Amniotic stem cell (primary cell): ENCODE data around the gene GIMAP8.
"Not testable (repeated sequence)": the region's sequence is repeated elsewhere in the genome, so short reads cannot be mapped to it uniquely, and the experiment has no call there.

Source experiments
- DNase-seq: peaks from one replicate; lab custom pipeline; 2025; lab: John Stamatoyannopoulos, UW

GIMAP8 gene

DNA sequence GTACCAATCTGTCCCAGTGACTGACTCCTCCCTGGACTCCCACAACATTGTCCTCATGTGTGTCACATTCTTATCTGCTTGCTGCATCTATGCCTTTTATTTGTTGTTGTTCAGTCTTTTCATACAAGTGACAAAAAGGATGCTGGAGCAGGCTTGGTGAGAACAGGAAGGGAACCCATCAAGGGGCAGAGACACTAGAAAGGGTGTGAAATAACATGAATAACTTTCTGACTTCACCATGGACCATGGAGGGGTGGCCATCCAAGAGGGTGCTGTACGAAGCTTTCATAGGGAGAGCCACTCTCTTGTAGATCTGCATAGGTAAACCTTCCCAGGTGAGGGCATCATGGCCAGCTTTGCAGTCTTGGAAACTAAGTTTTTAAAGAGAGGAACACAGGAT is 14.5 kb downstream of the GIMAP8 start:
- no peak for DNase-seq

DNA sequence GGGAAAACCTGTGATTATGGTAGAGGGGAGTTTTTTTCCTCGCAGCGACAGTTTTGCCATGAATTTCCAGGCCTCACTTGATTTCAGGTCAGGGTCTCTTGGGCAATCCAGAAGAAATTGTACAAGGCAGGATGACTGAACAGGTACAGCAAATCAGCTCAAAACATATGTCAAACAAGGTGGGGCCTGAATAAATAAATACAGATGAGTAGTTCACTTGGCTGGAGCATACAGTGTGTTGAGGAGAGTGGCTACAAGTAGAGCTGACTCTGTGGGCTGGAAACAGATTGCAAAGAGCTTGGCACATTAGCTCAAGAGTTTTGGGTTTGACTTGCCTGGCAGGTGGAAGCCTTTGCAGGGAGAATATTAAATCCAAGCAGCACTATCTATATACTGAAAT is 15.0 kb downstream of the GIMAP8 start:
- no peak for DNase-seq

DNA sequence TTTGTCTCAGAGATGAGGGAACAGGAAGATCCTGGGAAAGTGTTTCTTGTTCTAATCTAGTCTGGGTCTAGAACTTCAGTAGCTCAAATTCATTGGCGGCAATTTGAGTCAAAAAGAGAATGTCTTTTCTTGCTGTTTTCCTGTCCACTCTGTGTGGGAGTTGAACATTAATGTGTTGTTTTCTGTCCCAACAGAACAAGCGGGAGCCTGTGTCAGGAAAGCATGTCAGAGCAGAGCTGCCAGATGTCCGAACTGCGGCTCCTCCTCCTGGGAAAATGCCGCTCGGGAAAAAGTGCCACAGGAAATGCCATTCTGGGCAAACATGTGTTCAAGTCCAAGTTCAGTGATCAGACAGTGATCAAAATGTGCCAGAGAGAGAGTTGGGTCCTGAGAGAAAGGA is 16.0 kb downstream of the GIMAP8 start:
- DNase-seq, result no peak

DNA sequence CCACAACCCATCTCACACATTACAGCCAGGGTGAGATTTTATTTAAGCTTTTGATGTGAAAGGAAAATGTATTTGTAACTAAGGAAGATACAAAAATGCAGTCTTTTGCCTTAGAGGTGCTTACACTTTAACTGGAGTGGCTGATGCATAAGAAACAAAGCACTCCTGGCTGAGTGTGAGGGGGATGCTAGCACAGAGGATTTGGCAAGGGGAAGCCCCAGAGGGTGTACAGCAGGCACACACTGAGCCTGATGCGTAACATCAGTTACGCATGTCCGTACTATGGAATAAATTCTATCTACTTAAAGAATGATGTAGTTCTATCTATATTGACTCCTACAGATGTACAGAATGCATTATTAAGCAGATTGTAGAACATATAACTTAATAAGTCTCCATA is 17.8 kb downstream of the GIMAP8 start:
- no peak for DNase-seq

DNA sequence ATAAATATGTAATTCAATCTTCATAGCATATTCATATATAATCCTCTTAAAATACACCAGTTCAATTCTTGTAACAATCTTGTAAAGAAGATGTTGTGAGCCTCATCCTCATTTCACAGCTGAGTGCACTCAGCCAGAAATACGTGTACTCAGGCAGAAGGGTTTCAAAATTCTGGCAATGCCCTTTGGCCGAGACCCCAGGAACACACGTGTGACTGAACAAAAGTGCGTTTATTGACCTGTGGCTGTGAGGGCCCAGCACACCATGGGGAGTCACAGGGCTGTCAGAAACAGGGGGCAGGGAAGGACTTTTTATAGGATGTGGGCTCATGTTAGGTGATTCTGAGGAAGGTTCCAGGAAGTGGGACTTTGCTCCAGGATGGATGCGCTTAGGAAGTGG is 21.5 kb downstream of the GIMAP8 start:
- no peak for DNase-seq

DNA sequence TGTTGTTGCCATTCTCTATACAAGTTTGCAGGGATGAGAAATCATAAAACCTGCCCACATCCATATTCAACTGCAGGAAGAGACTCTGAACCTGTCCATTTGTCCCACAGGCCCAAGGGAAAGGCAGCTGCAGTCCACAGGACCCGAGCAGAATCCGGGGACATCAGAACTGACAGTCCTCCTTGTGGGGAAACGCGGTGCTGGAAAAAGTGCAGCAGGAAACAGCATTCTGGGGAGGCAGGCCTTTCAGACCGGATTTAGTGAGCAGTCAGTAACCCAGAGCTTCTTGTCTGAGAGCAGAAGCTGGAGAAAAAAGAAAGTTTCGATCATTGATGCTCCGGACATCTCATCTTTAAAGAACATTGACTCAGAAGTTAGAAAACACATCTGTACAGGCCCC is 23.5 kb downstream of the GIMAP8 start:
- DNase-seq, result no peak

DNA sequence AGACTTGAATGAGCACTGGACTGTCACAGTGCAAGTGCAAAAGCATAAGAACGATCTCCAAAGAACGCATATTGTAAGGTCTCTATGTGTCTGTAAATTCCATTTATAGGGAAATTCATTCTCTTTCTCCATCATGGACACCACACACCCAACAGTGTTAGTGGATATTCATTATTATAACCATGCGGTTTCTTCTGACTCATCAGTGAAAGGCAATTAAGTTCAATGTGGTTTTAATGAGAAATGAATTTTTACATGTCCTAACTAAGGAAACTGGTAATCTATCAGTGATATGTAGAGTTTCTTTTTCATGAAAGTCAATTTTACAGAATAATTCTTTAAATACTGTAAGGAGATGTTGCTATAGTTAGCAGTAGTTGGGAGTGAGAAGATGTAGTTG is 25.9 kb downstream of the GIMAP8 start:
- DNase-seq, result no peak

DNA sequence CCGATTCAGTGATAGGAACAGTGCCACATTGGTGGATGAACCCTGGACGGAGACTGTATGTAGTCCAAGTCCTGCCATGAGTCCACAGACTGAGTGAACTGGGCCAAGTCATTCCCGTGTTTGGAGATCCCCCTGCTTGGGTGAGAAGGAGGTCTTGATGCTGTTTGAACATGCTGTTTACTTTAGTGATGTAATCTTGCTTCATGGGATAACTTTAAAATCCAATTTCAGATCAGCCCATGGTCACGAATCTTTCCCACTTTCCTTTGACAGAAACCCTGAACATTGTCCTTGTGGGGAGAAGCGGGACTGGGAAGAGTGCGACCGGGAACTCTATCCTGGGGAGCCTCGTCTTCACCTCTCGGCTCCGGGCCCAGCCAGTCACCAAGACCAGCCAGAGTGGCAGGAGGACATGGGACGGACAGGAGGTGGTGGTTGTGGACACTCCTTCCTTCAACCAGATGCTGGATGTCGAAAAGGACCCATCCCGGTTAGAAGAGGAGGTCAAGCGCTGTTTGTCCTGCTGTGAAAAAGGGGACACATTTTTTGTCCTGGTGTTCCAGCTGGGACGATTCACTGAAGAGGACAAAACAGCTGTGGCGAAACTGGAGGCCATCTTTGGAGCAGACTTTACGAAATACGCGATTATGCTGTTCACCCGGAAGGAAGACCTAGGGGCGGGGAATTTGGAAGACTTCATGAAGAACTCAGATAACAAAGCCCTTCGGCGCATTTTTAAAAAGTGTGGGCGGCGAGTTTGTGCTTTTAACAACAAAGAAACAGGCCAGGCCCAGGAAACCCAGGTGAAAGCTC is 26.6 kb downstream of the GIMAP8 start:
- no peak for DNase-seq

DNA sequence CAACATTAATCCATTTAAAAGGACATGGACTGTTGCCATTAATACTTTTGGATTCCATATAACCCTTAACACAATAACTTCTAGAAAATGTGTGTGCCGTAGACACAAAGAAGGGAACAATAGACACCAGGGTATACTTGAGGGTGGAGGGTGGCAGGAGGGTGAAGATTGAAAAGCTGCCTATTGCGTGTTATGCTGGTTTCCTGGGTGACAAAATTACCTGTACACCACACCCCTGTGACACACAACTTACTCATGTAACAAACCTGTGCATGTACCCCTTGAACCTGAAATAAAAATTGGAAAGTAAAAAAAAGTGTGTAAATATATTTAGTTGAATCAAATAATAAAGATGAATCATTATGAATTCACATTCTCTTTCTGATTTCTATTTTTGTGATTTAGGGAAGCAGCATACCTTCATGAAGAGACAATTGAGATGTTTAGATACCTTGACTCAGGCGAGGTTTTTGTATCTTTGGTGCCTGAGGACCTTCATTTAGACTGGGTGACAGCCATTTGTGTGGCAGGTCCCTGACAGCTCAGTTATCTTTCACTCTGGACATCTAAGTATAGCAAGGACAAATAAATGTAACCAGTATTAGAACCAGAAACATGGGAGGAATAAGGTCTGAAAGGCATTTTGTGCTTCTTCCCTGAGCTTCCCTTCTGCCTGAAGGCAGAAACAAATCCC is 28.7 kb downstream of the GIMAP8 start:
- no peak for DNase-seq

DNA sequence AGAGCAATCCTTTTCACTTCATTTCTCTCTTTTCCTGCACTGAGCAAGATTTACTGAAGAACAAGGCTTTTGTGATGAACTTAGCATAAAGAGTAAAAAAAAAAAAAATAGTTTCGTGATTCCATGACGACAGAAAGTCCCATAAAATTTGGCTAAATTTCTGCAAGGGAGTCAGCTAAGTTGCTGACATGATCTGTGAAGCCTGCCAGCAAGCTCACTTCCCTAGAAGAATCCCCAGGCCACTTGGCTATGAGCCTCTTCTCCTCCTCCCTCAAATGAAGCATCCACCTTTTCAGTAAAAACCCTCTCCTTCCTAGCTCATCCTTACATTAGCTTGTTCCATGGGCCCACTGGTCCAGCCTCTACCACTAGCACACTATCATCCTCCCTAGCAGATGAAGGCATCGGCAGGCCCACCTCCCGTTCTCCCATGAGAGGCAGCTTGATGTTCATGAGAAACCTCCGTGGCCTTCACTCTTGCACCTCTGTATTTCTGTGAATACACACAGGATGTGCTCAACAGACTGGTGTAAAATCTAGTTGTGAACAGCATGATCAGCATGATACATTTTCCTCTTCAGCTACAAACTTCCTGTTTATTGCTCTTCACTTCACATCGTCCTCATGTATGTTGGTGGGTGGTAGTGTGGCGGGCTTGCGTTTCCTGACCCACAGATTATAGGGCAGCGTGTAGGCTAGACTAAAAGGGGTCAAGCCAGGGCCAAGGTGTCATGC is 30.9 kb downstream of the GIMAP8 start:
- DNase-seq, result no peak

DNA sequence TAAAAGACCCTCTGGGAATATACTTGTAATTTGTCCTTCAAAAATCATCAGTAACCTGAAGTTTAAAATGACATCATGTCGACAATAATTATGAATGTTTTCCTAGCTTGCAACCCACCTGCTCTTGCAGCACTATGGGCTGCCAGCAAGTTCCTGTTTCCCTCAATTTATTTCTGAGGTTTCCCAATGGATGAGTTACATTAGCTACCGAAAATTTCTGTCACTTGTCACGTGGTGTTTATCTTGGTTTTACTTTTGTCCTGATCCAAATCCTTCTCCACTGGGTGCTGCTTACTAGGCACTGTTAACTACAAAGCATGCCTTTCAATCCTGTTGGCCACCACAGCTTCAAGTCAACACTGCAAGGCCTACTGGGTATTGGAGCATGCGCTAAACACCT is 31.5 kb downstream of the GIMAP8 start:
- no peak for DNase-seq

DNA sequence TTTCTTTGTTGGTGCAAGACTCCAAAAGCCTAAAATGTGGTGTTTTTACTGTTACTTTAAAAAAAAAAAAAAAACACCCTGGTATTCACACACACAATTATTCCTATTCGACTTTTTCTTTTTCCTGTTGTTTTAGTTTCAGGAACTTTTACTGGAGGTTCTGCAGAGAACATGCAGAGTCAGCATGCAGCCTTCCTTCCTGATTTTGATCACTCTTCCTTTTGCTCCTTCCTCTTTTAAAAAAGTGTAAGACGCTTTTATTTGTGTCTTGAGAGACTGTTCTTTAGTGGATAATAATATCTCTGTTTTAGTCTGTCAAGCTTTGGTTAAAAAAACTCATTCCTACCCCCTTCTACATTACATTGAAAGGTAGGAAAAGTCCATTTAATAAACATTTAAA is 33.1 kb downstream of the GIMAP8 start:
- DNase-seq, result not testable (repeated sequence)

DNA sequence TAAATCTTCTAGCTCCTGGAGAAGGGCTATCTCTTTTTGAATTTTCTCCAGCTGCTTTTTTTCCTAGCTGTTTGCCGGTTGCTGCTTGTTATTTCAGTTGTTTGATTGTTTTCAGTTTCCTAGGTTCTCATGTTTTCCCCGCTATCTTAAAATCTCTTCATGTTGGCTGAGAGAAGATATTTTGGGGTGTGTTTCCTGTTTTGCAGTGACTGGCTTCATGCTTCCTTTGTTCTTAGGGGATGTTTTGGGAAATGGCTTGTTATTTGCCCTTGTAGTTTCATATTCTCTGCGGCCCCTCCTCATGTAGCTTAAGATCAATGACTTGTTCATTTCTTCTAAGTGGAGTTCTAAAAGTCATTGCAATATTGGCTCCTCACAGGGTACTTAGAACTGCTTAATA is 33.6 kb downstream of the GIMAP8 start:
- DNase-seq, result not testable (repeated sequence)

DNA sequence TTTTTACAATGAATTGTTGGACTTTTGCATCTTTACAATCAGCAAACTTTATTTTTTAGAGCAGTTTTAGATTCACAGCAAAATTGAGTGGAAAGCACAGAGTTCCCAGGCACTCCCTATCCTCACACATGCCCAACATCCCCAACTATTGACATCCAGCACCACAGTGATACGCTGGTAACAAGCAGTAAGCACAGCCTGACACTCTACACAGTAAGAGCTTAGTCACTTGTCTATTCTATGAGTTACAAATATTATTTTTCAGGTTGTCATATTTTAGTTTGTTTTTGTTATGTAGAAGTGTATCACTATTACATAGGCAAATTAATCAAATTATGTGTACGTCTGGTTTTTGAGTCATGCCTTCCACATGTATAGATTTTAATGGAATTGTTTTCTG is 37.2 kb downstream of the GIMAP8 start:
- no peak for DNase-seq

DNA sequence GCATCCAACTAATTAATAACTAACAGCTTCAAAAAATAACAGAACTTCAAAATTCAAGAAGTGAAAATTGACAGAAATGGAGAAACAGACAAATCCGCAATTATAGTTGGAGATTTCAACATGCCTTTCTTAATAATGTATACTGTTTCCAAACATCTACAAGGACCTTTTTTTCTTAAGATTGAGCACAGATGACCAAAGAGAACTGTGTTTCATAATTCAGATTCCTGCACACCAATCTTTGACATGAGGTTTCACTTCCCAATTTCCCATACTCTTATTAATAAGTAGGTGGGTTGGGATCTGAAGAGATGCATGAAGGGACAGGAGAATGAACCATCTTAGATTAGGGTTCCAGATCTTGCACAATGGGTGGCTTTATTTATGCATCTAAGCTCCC is 39.4 kb downstream of the GIMAP8 start:
- DNase-seq, result no peak

DNA sequence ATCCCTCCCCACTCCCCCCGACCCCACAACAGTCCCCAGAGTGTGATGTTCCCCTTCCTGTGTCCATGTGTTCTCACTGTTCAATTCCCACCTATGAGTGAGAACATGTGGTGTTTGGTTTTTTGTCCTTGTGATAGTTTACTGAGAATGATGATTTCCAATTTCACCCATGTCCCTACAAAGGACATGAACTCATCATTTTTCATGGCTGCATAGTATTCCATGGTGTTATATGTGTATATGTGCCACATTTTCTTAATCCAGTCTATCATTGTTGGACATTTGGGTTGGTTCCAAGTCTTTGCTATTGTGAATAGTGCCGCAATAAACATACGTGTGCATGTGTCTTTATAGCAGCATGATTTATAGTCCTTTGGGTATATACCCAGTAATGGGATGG is 43.0 kb downstream of the GIMAP8 start:
- DNase-seq, result not testable (repeated sequence)

DNA sequence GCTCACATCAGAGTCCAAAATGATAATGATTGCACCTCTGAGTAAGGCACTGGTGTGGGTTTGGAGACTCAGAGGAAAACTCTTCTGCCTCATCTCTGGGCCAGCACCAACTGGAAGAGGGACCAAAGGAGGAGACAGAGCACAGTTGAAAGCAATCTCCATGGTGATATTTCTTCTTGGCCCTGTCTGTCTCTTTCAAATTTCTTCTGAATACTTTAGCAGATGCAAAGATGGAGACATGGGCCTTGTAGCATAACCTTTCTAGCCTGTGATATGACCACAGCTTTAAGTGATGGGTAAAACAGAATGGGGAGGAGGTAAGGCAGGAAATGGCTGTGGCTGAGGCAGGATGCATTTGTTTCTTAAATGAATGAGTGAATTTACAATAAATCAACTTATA is 52.1 kb downstream of the GIMAP8 start:
- DNase-seq, result no peak

DNA sequence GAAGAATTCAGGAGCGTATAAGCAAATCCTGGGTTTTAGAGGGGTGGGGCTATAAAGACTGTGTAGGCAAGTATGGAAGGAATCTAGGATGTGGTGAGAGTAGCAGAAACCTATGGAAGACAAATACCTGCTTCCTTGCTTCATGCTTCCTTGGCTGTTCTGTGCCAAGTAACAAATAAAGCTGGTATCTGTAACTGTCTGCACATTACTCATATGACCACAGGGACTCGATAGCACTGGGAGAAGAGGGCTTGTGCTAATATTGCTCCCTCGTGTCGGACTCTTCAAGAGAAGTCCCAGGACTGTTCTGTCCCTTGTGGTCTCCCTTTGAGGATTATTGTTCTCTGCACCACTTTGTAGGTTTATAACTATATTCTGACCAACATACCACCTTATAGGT is 52.7 kb downstream of the GIMAP8 start:
- DNase-seq, result no peak

DNA sequence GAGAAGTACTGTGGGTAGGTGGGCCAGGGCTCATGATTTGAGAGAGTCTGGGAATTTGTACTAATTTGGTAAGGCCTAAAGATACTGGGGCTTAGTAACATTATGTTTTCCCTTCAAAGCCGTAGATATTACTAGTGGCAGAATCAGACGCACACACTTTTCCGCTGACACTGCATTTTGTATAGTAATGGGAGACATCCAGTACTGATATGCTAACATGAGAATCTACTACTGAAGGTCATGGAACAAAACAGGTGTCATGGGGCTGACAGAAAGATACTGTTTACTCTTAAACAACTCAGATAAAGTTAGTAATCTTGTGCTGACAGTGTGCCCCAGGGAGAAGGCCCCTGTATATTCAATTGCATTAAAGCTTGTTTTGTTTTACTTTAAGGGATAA is 53.2 kb downstream of the GIMAP8 start:
- DNase-seq, result no peak

DNA sequence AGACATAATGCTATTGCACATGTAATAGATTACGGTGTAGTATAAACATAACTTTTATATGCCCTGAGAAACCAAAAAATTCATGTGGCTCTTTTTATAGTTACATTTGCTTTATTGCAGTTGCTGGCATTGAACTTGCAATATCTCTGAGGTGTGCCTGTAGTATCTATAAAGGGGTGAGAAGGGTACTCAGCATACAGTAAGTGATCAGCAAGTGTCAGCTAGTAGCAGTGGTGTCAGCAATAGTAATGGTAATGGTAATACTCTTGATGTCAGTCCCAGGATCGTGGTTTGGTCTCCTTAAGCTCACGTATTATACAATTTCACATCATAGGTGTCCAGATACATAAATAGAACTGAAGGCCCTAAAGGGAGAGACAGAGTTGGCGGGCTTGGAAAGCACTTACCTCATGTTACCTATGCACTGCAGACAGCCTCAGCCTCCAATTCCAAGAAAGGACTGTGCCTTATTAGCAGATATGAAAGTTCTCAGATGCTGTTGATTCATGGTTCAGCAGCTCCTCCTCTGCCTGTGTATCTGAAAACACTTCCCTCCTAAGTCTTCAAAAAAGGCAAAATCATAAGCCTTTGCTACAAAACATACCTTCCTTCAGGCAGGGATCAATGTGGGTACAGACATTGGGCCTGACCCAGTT is 57.6 kb downstream of the GIMAP8 start:
- no peak for DNase-seq

DNA sequence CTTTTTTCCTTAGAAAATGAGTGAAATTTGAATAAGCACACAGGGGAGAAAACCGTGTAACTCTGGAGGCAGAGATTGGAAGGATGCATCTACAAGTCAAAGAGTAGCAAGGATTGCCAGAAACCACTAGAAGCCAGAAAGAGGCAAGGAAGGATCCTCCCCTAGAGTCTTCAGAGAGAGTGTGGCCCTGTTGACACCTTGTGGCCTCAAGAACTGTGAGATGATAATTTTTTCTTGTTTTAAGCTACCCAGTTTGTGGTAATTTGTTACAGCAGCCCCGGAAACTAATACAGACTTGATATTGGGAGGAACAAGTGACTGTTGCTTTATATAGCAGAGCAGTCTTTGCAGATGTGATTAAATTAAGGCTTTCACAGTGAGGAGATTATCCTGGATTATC is 60.6 kb downstream of the GIMAP8 start:
- DNase-seq, result no peak

DNA sequence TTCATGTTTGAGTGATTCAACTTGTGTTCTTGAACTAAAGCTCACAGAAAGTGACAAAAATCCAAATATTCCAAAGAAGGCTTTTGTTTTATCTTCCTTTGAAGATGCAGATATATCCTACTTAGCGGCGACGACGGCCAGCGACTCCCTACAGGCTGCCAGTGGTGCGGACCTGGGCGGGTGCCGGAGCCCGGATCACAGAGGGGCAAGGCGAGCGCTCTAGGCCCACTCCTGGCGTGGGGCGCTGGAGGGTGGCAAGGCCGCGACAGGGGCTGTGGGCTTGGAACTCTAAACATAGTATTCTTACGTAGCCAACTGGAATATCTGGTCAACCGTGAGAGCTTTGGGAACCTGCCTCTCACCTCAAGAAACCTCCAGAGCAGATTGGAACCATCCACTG is 63.3 kb downstream of the GIMAP8 start:
- DNase-seq, result no peak
